ENCODE measurements around the gene LIMK2.
"Not testable (repeated sequence)": the region's sequence is repeated elsewhere in the genome, so short reads cannot be mapped to it uniquely, and the experiment has no call there.

Gene LIMK2

GRCh38 chr22:31244046-31244942, 32.2 kb downstream of the LIMK2 start:
- DNase-seq (ENCODE audit: low spot score) = no peak

DNA sequence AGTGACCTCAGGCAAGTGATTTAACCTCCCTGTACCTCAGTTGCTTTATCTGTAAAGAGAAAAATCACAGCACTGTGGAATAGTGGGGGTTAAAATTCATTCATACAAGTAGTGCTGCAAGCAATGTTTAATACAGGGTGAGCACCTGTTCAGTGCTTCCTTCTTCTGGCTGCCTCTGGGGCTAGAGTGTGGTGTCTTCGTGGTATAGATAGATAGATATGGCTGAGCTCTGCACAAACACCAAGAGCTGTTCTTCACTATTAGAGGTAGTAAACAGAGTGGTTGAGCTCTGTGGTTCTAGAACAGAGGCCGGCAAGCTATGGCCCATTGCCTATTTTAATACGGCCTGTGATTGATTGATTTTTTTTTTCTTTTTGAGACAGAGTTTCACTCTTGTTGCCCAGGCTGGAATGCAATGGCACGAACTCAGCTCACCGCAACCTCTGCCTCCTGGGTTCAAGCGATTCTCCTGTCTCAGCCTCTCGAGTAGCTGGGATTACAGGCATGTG, 32.9 kb downstream of the LIMK2 start:
- DNase-seq (ENCODE audit: low spot score) = no peak

GRCh38 chr22:31245998-31246397, 33.9 kb downstream of the LIMK2 start:
- not testable (repeated sequence) for DNase-seq (ENCODE audit: low spot score)

DNA sequence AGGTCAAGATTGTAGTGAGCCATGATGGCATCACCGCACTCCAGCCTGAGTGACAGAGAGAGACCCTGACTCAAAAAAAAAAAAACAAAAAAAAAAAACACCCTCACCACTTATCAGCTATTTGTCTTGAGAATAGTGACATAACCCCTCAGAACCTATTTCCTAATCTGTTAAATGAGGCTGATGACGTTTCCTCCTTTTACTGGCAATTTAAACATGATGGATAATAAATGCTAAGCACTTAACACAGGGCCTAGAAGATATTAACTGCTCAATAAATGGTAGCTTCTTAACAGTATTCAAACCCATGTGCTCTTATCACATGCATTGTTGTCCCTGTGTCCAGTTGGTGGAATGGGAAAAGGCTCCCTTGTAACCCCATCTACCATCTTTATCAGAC, 34.6 kb downstream of the LIMK2 start:
- no peak for DNase-seq (ENCODE audit: low spot score)

DNA sequence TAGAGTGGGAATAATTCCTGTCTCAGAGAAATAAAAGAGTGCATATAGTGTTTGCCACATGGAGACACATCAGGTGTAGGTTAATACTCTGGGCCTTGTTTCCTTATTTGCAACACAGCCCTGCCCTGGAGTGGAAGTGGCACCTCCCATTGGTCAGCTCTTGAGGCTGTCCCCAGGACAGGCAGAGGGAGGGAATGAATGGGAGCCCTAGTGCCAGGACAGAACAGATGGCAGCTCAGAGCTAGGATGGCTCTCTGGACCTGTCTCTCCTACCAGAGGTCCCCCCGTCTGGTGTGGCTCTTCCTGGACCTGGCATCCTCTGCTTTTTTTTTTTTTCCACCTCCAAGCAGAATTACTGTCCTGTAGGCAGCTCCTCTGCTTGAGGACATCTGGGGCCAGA, 35.6 kb downstream of the LIMK2 start:
- DNase-seq (ENCODE audit: low spot score) = no peak

- DNase-seq (ENCODE audit: low spot score) = peak; percentile 41
Observed at GRCh38 chr22:31248138-31248745, 36.1 kb downstream of the LIMK2 start.

- peak; percentile 63 for DNase-seq (ENCODE audit: low spot score)
Observed at GRCh38 chr22:31248965-31249958, 37.2 kb downstream of the LIMK2 start.

- no peak for DNase-seq (ENCODE audit: low spot score)
Observed at GRCh38 chr22:31250740-31251600, 38.9 kb downstream of the LIMK2 start.

- DNase-seq (ENCODE audit: low spot score) = no peak
Observed at GRCh38 chr22:31253949-31254348, 41.9 kb downstream of the LIMK2 start.

DNA sequence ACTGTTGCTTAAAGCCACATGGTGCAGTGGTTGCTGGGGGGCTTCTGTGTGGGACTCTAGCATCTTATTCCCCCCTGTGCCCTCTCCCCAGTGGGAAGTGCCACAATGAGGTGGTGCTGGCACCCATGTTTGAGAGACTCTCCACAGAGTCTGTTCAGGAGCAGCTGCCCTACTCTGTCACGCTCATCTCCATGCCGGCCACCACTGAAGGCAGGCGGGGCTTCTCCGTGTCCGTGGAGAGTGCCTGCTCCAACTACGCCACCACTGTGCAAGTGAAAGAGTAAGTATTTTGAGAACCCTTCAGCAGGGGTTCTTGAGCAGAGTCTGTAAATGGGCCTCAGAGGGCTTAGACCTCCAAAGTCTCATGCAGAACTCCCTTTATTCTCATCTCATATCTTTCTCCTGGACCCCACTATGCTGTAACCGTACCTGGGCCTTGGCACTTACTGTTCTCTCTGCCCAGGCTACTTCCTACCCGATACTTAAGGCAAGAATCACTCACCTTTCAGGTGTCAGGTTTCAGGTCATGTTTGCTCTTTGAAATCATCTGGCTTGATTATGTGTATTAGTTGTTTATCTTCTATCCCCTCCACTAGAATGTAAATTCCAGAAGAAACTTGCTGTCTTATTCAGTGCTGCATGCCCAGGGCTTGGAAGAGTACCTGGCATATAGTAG, 47.8 kb downstream of the LIMK2 start:
- DNase-seq (ENCODE audit: low spot score) = no peak

DNA sequence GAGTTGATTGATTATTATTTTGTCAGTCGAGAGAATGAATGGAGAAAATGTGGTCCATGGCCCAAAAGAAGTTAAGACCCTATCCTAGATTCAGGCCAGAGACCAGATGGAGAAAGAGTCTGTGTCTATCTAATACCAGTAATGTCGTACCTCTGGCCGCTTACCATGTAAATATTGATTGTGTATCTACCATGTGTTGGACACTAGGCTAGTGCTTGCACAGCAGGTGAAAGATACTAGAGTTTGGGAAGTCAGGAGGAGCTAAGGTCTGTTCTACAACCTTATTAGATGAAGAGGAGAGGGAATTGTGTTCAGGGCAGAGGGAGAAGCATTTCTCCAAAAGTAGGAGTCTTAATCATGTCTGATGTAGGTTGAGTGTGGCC, 48.4 kb downstream of the LIMK2 start:
- no peak for DNase-seq (ENCODE audit: low spot score)

GRCh38 chr22:31262312-31263133, 50.4 kb downstream of the LIMK2 start:
- no peak for DNase-seq (ENCODE audit: low spot score)

DNA sequence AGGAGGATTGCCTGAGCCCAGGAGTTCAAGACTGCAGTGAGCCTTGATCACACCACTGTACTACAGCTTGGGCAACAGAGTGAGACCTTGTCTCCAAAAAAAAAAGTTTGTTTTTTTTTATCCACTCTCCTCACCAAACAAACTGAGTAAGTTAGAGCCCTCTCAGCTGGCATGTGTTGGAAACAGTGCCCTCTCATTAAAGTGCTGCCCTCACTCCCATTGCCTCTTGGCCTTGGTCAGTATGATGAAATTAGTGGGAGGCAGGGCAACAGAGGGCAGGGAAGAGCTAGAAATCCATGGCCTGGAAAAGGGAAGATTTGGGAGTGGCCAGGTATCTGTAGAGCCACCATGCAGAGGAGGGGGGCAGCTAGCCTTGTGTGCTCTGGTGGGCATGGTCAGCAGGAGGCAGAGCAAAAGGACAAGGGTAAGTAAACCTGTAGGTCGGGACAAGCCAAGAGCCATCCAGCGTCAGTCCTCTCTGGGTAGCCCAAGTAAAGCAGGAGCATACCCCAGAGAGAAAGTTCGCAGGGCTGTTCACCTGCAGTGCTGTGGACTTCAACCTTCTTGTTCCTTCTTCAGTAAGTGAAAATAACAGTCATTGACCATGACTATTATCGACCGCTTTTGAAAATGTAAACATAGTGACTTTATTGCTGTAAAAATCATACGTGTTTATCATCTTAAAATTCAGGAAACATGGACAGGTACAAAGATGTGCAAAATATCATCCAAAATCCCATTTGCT, 52.0 kb downstream of the LIMK2 start:
- no peak for DNase-seq (ENCODE audit: low spot score)

- DNase-seq (ENCODE audit: low spot score) = no peak
Observed at GRCh38 chr22:31268281-31268680, 56.2 kb downstream of the LIMK2 start.

DNA sequence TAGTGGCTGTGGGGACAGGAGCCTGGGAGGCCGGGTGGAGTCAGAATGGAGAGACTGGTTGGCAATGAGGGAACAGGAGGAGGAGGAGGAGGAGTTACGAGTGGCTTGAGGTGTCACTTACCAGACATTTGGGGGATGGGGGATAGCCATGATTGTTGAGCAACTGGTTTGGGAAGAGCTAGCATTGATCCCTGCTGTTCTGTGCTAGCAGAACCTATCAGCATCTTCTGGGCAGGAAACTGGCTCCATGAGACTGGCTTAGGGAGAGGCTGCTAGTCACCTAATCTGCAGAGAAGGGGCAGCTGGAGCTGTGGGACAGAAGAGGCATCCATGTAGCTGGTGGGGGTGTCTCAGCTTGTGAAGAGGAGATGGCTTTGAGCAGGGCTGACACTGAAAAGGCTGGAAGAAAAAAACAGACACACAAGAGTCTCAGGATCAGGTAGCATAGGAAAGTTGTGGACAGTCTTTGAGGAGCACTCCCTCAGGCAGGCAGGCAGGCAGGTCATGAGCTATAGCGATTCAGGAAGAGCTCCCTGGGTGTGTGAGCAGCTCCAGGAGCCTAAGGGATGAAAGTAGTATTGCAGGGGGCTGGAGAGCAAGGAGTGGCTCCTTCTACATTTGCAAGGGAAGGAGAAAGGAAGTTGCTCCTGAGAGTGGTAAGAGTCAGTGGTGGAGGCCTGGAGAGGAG, 57.9 kb downstream of the LIMK2 start:
- DNase-seq (ENCODE audit: low spot score) = no peak

- DNase-seq (ENCODE audit: low spot score) = no peak
Observed at GRCh38 chr22:31271026-31271425, 58.9 kb downstream of the LIMK2 start.

GRCh38 chr22:31271485-31271884, 59.4 kb downstream of the LIMK2 start:
- DNase-seq (ENCODE audit: low spot score) = no peak

Measured in globus pallidus (tissue), 1 donor.